Renal pelvis (tissue), 4 donors: ENCODE results near the gene VAV2. TPM values are rescaled to one million over a fixed set of nuclear protein-coding genes. Genes with fewer than 3 reads are reported as not detected.

Experiments used
- DNase-seq: peaks from one replicate; pipeline ENCODE4 v3.0.0-alpha.2; 2013
- polyA plus RNA-seq, 3 donors: library from polyadenylated mRNA; unstranded; fragments of 120-200 nt; gene quantifications; one replicate each; pipeline ENCODE4 v1.2.1, GENCODE V29; 2013; ENCODE audit not compliant: insufficient read length in 3 of 3

Gene VAV2
- polyA plus RNA-seq, 3 donors, result 36.6 to 55.8 (median 37.4) TPM

- DNase-seq, result no peak
Observed at GRCh38 chr9:133879615-133880014, 112.5 kb downstream of the VAV2 start.

- DNase-seq, result no peak
Observed at GRCh38 chr9:133878402-133878801, 113.7 kb downstream of the VAV2 start.

GRCh38 chr9:133877967-133878366 is 114.2 kb downstream of the VAV2 start:
- no peak for DNase-seq

GRCh38 chr9:133877327-133877726 is 114.8 kb downstream of the VAV2 start:
- no peak for DNase-seq

- DNase-seq, result no peak
Observed at GRCh38 chr9:133876836-133877235, 115.3 kb downstream of the VAV2 start.

- no peak for DNase-seq
Observed at GRCh38 chr9:133876144-133876543, 116.0 kb downstream of the VAV2 start.

- DNase-seq, result no peak
Observed at GRCh38 chr9:133875131-133875530, 117.0 kb downstream of the VAV2 start.

GRCh38 chr9:133874659-133875058 is 117.5 kb downstream of the VAV2 start:
- no peak for DNase-seq

GRCh38 chr9:133874060-133874657 is 118.0 kb downstream of the VAV2 start:
- no peak for DNase-seq

- DNase-seq, result no peak
Observed at GRCh38 chr9:133873461-133873891, 118.6 kb downstream of the VAV2 start.

- no peak for DNase-seq
Observed at GRCh38 chr9:133873009-133873408, 119.1 kb downstream of the VAV2 start.

- no peak for DNase-seq
Observed at GRCh38 chr9:133870598-133871595, 121.2 kb downstream of the VAV2 start.

GRCh38 chr9:133869674-133870405 is 122.3 kb downstream of the VAV2 start:
- DNase-seq, result no peak

GRCh38 chr9:133868203-133868602 is 123.9 kb downstream of the VAV2 start:
- no peak for DNase-seq

- DNase-seq, result no peak
Observed at GRCh38 chr9:133866946-133867345, 125.2 kb downstream of the VAV2 start.

- no peak for DNase-seq
Observed at GRCh38 chr9:133864011-133864410, 128.1 kb downstream of the VAV2 start.

GRCh38 chr9:133863257-133863592 is 128.9 kb downstream of the VAV2 start:
- DNase-seq, result no peak

GRCh38 chr9:133862585-133863256 is 129.4 kb downstream of the VAV2 start:
- no peak for DNase-seq

GRCh38 chr9:133861692-133862091 is 130.4 kb downstream of the VAV2 start:
- no peak for DNase-seq

GRCh38 chr9:133861086-133861485 is 131.0 kb downstream of the VAV2 start:
- DNase-seq, result no peak

- DNase-seq, result no peak
Observed at GRCh38 chr9:133858771-133859170, 133.4 kb downstream of the VAV2 start.

GRCh38 chr9:133857639-133858038 is 134.5 kb downstream of the VAV2 start:
- DNase-seq, result no peak
